ENCODE results near the gene GDF15.

DNA sequence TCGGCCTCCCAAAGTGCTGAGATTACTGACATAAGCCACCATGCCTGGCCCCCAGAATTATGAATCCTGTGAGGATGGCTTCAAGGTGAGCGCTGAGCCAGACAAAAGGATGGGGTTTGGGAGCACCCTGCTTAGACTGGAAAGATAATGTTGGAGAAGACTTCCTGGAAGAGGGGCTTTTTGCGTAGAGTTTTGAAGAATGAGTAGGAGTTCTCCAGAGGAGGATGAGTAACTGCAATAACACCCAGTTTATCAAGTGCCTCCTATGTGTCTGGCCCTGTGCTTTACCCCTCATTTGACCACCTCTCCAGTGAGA lies 641 bp upstream of the GDF15 start:
- TF ChIP-seq POLR2A (IDR thresholded peaks at IDR 0.05), result no peak
- TF ChIP-seq, protein P1, sequence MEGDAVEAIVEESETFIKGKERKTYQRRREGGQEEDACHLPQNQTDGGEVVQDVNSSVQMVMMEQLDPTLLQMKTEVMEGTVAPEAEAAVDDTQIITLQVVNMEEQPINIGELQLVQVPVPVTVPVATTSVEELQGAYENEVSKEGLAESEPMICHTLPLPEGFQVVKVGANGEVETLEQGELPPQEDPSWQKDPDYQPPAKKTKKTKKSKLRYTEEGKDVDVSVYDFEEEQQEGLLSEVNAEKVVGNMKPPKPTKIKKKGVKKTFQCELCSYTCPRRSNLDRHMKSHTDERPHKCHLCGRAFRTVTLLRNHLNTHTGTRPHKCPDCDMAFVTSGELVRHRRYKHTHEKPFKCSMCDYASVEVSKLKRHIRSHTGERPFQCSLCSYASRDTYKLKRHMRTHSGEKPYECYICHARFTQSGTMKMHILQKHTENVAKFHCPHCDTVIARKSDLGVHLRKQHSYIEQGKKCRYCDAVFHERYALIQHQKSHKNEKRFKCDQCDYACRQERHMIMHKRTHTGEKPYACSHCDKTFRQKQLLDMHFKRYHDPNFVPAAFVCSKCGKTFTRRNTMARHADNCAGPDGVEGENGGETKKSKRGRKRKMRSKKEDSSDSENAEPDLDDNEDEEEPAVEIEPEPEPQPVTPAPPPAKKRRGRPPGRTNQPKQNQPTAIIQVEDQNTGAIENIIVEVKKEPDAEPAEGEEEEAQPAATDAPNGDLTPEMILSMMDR (IDR thresholded peaks at IDR 0.05), result no peak
